Measurements from ENCODE around the gene VAMP4. TPM values are rescaled to one million over a fixed set of nuclear protein-coding genes. Genes with fewer than 3 reads are reported as not detected.

The VAMP4 gene
- total and polyA plus RNA-seq, 10 of the 15 experiments (the other 5 are each of a cell fraction or from before 2014, with no cell fraction given): 0.90 to 7.9 (median 4.3) TPM

- TF ChIP-seq SREBF1 (IDR thresholded peaks at IDR 0.05; ENCODE audit: low read length): no peak
- TF ChIP-seq POU2F2 (IDR thresholded peaks at IDR 0.05; ENCODE audit: borderline replicate concordance, low read depth, low read length): peak; percentile 64
- TF ChIP-seq ESRRA (IDR thresholded peaks at IDR 0.05; ENCODE audit: low read length): no peak
- TF ChIP-seq NFIC (IDR thresholded peaks at IDR 0.05; ENCODE audit: low read depth, low read length): 0 out of 2 replicates have a peak, but pooled peaks have one; percentile 22
- TF ChIP-seq STAT3 (IDR thresholded peaks at IDR 0.05; ENCODE audit: low read depth, low read length): no peak
- TF ChIP-seq PML (IDR thresholded peaks at IDR 0.05; ENCODE audit: low read length): peak; percentile 96
- TF ChIP-seq, protein P1, sequence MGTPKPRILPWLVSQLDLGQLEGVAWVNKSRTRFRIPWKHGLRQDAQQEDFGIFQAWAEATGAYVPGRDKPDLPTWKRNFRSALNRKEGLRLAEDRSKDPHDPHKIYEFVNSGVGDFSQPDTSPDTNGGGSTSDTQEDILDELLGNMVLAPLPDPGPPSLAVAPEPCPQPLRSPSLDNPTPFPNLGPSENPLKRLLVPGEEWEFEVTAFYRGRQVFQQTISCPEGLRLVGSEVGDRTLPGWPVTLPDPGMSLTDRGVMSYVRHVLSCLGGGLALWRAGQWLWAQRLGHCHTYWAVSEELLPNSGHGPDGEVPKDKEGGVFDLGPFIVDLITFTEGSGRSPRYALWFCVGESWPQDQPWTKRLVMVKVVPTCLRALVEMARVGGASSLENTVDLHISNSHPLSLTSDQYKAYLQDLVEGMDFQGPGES (IDR thresholded peaks at IDR 0.05): peak; percentile 85
- peak; percentile 73 for TF ChIP-seq ZNF384 (IDR thresholded peaks at IDR 0.05; ENCODE audit: borderline replicate concordance, low read depth, low read length)
- peak; percentile 86 for TF ChIP-seq GABPA (IDR thresholded peaks at IDR 0.05; ENCODE audit: low read depth)
- TF ChIP-seq CBFB (IDR thresholded peaks at IDR 0.05; ENCODE audit: low read depth): peak; percentile 72
- peak; percentile 80; the same call in 1 of the 2 replicates for TF ChIP-seq RB1 (IDR thresholded peaks at IDR 0.05; ENCODE audit: borderline replicate concordance)
- TF ChIP-seq MEF2B (IDR thresholded peaks at IDR 0.05; ENCODE audit: partially characterized antibody, poor library complexity, severe bottlenecking): peak; percentile 24
- TF ChIP-seq IKZF2 (IDR thresholded peaks at IDR 0.05): peak; percentile 60 to 66; a peak in 1 of 4 replicates
- no peak for TF ChIP-seq NRF1 (conservative IDR thresholded peaks at IDR 0.05; ENCODE audit: low read depth, low read length)
- peak; percentile 93 for TF ChIP-seq NR2C1 (IDR thresholded peaks at IDR 0.05)
- TF ChIP-seq ZBTB40 (IDR thresholded peaks at IDR 0.05; ENCODE audit: borderline replicate concordance): peak; percentile 89; the same call in 1 of the 2 replicates
- no peak for TF ChIP-seq EED (IDR thresholded peaks at IDR 0.05; ENCODE audit: low read depth)
- peak; percentile 97 for TF ChIP-seq HDGF (IDR thresholded peaks at IDR 0.05)
- TF ChIP-seq RAD51 (IDR thresholded peaks at IDR 0.05): peak; percentile 73
- TF ChIP-seq CHD2 (IDR thresholded peaks at IDR 0.05; ENCODE audit: borderline replicate concordance, low read depth, low read length): peak; percentile 93
- TF ChIP-seq FOS (IDR thresholded peaks at IDR 0.05; ENCODE audit: borderline replicate concordance, extremely low read depth, insufficient read length): peak; percentile 78
- TF ChIP-seq BCLAF1 (IDR thresholded peaks at IDR 0.05): no peak
- TF ChIP-seq POLR2A (IDR thresholded peaks at IDR 0.05; ENCODE audit: low read depth, low read length): peak; percentile 96
- peak; percentile 76 for TF ChIP-seq MAX (IDR thresholded peaks at IDR 0.05; ENCODE audit: low read depth, low read length)
These were observed 39.5 kb upstream of the VAMP4 start, which contains the start of gene METTL13 (continued) for GRCh38 chr1:171781176-171781875.
